ENCODE measurements around the gene CDKN1A.
"Not testable (repeated sequence)": the region's sequence is repeated elsewhere in the genome, so short reads cannot be mapped to it uniquely, and the experiment has no call there.

CDKN1A gene

GRCh38 chr6:36722879-36723278, 44.4 kb downstream of the CDKN1A start:
- DNase-seq = no peak

- DNase-seq = not testable (repeated sequence)
Observed at GRCh38 chr6:36723992-36724391, 45.5 kb downstream of the CDKN1A start.

- peak; percentile 42 for DNase-seq
Observed at GRCh38 chr6:36724514-36725390, 46.2 kb downstream of the CDKN1A start.

GRCh38 chr6:36725581-36725980, 47.1 kb downstream of the CDKN1A start:
- no peak for DNase-seq

- DNase-seq = no peak
Observed at GRCh38 chr6:36727505-36728021, 49.0 kb downstream of the CDKN1A start.

- no peak for DNase-seq
Observed at GRCh38 chr6:36728289-36729160, 50.0 kb downstream of the CDKN1A start.

GRCh38 chr6:36729161-36729524, 50.6 kb downstream of the CDKN1A start:
- DNase-seq = no peak

GRCh38 chr6:36730424-36731380, 52.2 kb downstream of the CDKN1A start:
- DNase-seq = no peak

GRCh38 chr6:36731622-36732310, 53.3 kb downstream of the CDKN1A start:
- no peak for DNase-seq

- DNase-seq = no peak
Observed at GRCh38 chr6:36733300-36733699, 54.8 kb downstream of the CDKN1A start.

GRCh38 chr6:36734486-36735060, 56.1 kb downstream of the CDKN1A start:
- no peak for DNase-seq

- no peak for DNase-seq
Observed at GRCh38 chr6:36735110-36736071, 56.9 kb downstream of the CDKN1A start.
